GM23338 (cell line): ENCODE measurements around the gene EEA1. TPM values are rescaled to one million over a fixed set of nuclear protein-coding genes. Genes with fewer than 3 reads are reported as not detected.

ENCODE experiments used
- ATAC-seq: fragments of 200-7000 bp; cut with Tn5 transposase; 3 replicates; pipeline ENCODE4 v1.9.1; 2020
- DNase-seq: peaks from one replicate; pipeline ENCODE4 v3.0.0-alpha.2; 2015; ENCODE audit warnings: low spot score
- H2AFZ ChIP-seq: fragments of 200-600 bp; sonication (generic); 2 replicates; pipeline ENCODE4 v1.8.0; 2016; ENCODE audit warnings: antibody characterized with exemption, mild to moderate bottlenecking, moderate library complexity
- H3F3A ChIP-seq: fragments of 200-600 bp; sonication (generic); replicated peaks from 2 replicates; pipeline ENCODE4 v1.8.0; 2017; ENCODE audit warnings: antibody characterized with exemption, mixed run types, low read depth
- H3K27ac ChIP-seq: fragments of 200-600 bp; sonication (generic); 2 replicates; pipeline ENCODE4 v1.6.1; 2016; ENCODE audit warnings: low read depth
- H3K27me3 ChIP-seq: fragments of 200-600 bp; sonication (generic); 2 replicates; pipeline ENCODE4 v1.8.0; 2016; ENCODE audit warnings: mild to moderate bottlenecking, mixed run types, moderate library complexity; ENCODE audit not compliant: insufficient read depth
- H3K36me3 ChIP-seq: fragments of 200-600 bp; sonication (generic); 2 replicates; pipeline ENCODE4 v1.8.0; 2016; ENCODE audit warnings: mild to moderate bottlenecking; ENCODE audit not compliant: insufficient read depth
- H3K4me1 ChIP-seq: fragments of 200-600 bp; sonication (generic); 2 replicates; pipeline ENCODE4 v1.8.0; 2016; ENCODE audit warnings: mild to moderate bottlenecking, moderate library complexity; ENCODE audit not compliant: insufficient read depth
- H3K4me2 ChIP-seq: fragments of 200-600 bp; sonication (generic); 2 replicates; pipeline ENCODE4 v1.7.1; 2017; ENCODE audit warnings: mixed run types
- H3K4me3 ChIP-seq: fragments of 200-600 bp; sonication (generic); 2 replicates; pipeline ENCODE4 v1.6.1; 2016; ENCODE audit warnings: mixed run types
- H3K79me2 ChIP-seq: fragments of 200-600 bp; sonication (generic); replicated peaks from 2 replicates; pipeline ENCODE4 v1.8.0; 2017; ENCODE audit warnings: mild to moderate bottlenecking; ENCODE audit not compliant: insufficient read depth
- H3K9me2 ChIP-seq: fragments of 200-600 bp; sonication (generic); 2 replicates; pipeline ENCODE4 v1.8.0; 2017; ENCODE audit not compliant: insufficient read depth
- H4K20me1 ChIP-seq: fragments of 200-600 bp; sonication (generic); replicated peaks from 2 replicates; pipeline ENCODE4 v1.8.0; 2017; ENCODE audit warnings: mild to moderate bottlenecking; ENCODE audit not compliant: insufficient read depth
- H3K27ac Mint-ChIP-seq: 2 replicates; pipeline ENCODE4 v1.8.0; 2020; ENCODE audit warnings: inconsistent platforms, mild to moderate bottlenecking, moderate library complexity, mixed read lengths
- H3K27me3 Mint-ChIP-seq: 3 replicates; pipeline ENCODE4 v1.8.0; 2022; ENCODE audit warnings: low read depth, mild to moderate bottlenecking, moderate library complexity, mixed read lengths, inconsistent platforms; ENCODE audit not compliant: insufficient read depth, poor library complexity
- H3K36me3 Mint-ChIP-seq: 3 replicates; pipeline ENCODE4 v1.8.0; 2021; ENCODE audit warnings: low read depth, mild to moderate bottlenecking, inconsistent platforms, moderate library complexity, mixed read lengths
- H3K4me1 Mint-ChIP-seq: 3 replicates; pipeline ENCODE4 v1.8.0; 2020; ENCODE audit warnings: mild to moderate bottlenecking, inconsistent platforms, mixed read lengths
- H3K4me3 Mint-ChIP-seq: 3 replicates; pipeline ENCODE4 v1.8.0; 2021; ENCODE audit warnings: moderate library complexity, mild to moderate bottlenecking, inconsistent platforms, mixed read lengths
- H3K9me3 Mint-ChIP-seq: 3 replicates; pipeline ENCODE4 v1.8.0; 2020; ENCODE audit warnings: moderate library complexity, mild to moderate bottlenecking, inconsistent platforms, mixed read lengths
- CREB1 ChIP-seq: fragments of 250-450 bp; sonication (Bioruptor Pico); IDR thresholded peaks from 2 replicates; pipeline ENCODE4 v1.5.0; 2020; ENCODE audit warnings: low read depth, mild to moderate bottlenecking, moderate library complexity
- CTCF ChIP-seq, 2 experiments: fragments of 200-600 bp in 1 of 2; sonication (generic) in 1 of 2; conservative IDR thresholded peaks; 2 replicates each; pipeline versions ENCODE4 v1.5.1 to v1.6.1; 2016 to 2017; ENCODE audit warnings: antibody characterized with exemption in 2 of 2, low read depth in 2 of 2, mild to moderate bottlenecking in 2 of 2, moderate library complexity in 1 of 2
- ETS1 ChIP-seq: IDR thresholded peaks from 2 replicates; pipeline ENCODE4 v1.6.1; 2016; ENCODE audit warnings: antibody characterized with exemption
- EZH2 ChIP-seq: fragments of 200-600 bp; sonication (generic); IDR thresholded peaks from one replicate; pipeline ENCODE4 v1.8.0; 2017; ENCODE audit warnings: antibody characterized with exemption, mild to moderate bottlenecking, low read depth; ENCODE audit not compliant: unreplicated experiment
- EZH2phosphoT487 ChIP-seq: fragments of 200-600 bp; sonication (generic); IDR thresholded peaks from one replicate; pipeline ENCODE4 v1.8.1; 2018; ENCODE audit warnings: antibody characterized with exemption; ENCODE audit not compliant: unreplicated experiment
- JUNB ChIP-seq: IDR thresholded peaks from one replicate; pipeline ENCODE4 v1.6.1; 2016; ENCODE audit warnings: antibody characterized with exemption; ENCODE audit not compliant: unreplicated experiment
- NANOG ChIP-seq: IDR thresholded peaks from 2 replicates; pipeline ENCODE4 v1.6.1; 2016; ENCODE audit warnings: antibody characterized with exemption, borderline replicate concordance
- POLR2AphosphoS5 ChIP-seq: IDR thresholded peaks from 2 replicates; pipeline ENCODE4 v1.6.1; 2016; ENCODE audit warnings: antibody characterized with exemption, low read depth
- REST ChIP-seq: IDR thresholded peaks from one replicate; pipeline ENCODE4 v1.6.1; 2018; ENCODE audit warnings: antibody characterized with exemption; ENCODE audit not compliant: unreplicated experiment
- STAT1 ChIP-seq: IDR thresholded peaks from one replicate; pipeline ENCODE4 v1.6.1; 2016; ENCODE audit warnings: antibody characterized with exemption; ENCODE audit not compliant: unreplicated experiment
- ZNF114 ChIP-seq: fragments of 250-450 bp; sonication (Bioruptor Pico); IDR thresholded peaks from 2 replicates; pipeline ENCODE4 v1.5.0; 2020; ENCODE audit warnings: mild to moderate bottlenecking, moderate library complexity
- ZNF331 ChIP-seq: fragments of 250-450 bp; sonication (Bioruptor Pico); IDR thresholded peaks from 2 replicates; pipeline ENCODE4 v1.5.0; 2020; ENCODE audit warnings: low read depth, mild to moderate bottlenecking, moderate library complexity
- ZNF462 ChIP-seq: fragments of 250-450 bp; sonication (Bioruptor Pico); IDR thresholded peaks from 2 replicates; pipeline ENCODE4 v1.5.0; 2020; ENCODE audit warnings: mild to moderate bottlenecking, moderate library complexity
- polyA plus RNA-seq: library from polyadenylated mRNA; unstranded; fragments of >200 nt; fragmentation: Nextera tagmentation; extraction: Ambion mirVana; gene quantifications from 2 replicates; pipeline ENCODE4 v1.2.1, GENCODE V29; 2016
- total RNA-seq: library from RNA; depleted of rRNA; stranded (reverse); fragments of >200 nt; shearing (Covaris generic); gene quantifications from 2 replicates; pipeline ENCODE4 v1.2.3, GENCODE V29; 2014

The EEA1 gene
- total and polyA plus RNA-seq, 2 experiments from 2014 or later: 10.0 to 41.1 TPM

- no peak overlapping the region for H3K27ac Mint-ChIP-seq
- Histone ChIP-seq H3F3A (no peaks in the 10 kb centered on the region), H3K36me3 (no peaks in the 10 kb centered on the region), H3K79me2 (no peaks in the 10 kb centered on the region), H3K4me3 (no peak overlapping the region), H3K4me2 (no peak overlapping the region), H3K27ac (no peak overlapping the region), H3K27me3 (no peaks in the 10 kb centered on the region), H4K20me1 (no peaks in the 10 kb centered on the region), H3K4me1 (peaks cover 13% of the 10 kb centered on the region), H2AFZ (peak overlapping the region; percentile 25; the same call in 1 of the 2 replicates), H3K9me2 (no peaks in the 10 kb centered on the region)
- DNase-seq (no peak), ATAC-seq (0 out of 3 replicates have a peak, but pooled peaks have one; percentile 24)
- H3K27me3 Mint-ChIP-seq: no peaks in the 10 kb centered on the region
- peaks cover 19% of the 10 kb centered on the region for H3K4me1 Mint-ChIP-seq
- TF ChIP-seq CTCF (conservative IDR thresholded peaks at IDR 0.05; ENCODE audit: low read depth in 2 of 2) (no peak), ZNF114 (CRISPR knock-in tag) (no peak), POLR2AphosphoS5 (no peak), EZH2phosphoT487 (no peak), ETS1 (no peak), STAT1 (no peak), ZNF331 (no peak), NANOG (no peak), CREB1 (CRISPR knock-in tag) (no peak), REST (no peak), ZNF462 (CRISPR knock-in tag) (no peak), JUNB (no peak), EZH2 (no peak)
- H3K4me3 Mint-ChIP-seq: no peak overlapping the region
- no peaks in the 10 kb centered on the region for H3K36me3 Mint-ChIP-seq
- no peaks in the 10 kb centered on the region for H3K9me3 Mint-ChIP-seq
Measured at GRCh38 chr12:92764831-92765230, 164.3 kb downstream of the EEA1 start.
